A204.1 (cell line): ENCODE measurements around the gene KCNQ1OT1.

Source experiments
- FAIRE-seq: peaks from 2 replicates; lab custom pipeline; 2012; peaks lifted over from hg19 to GRCh38; lab: Jason Lieb, UNC

KCNQ1OT1 gene

GRCh38 chr11:2686360-2687222 is 13.2 kb downstream of the KCNQ1OT1 start:
- FAIRE-seq = no peak

GRCh38 chr11:2685566-2686359 is 14.0 kb downstream of the KCNQ1OT1 start:
- FAIRE-seq = no peak

DNA sequence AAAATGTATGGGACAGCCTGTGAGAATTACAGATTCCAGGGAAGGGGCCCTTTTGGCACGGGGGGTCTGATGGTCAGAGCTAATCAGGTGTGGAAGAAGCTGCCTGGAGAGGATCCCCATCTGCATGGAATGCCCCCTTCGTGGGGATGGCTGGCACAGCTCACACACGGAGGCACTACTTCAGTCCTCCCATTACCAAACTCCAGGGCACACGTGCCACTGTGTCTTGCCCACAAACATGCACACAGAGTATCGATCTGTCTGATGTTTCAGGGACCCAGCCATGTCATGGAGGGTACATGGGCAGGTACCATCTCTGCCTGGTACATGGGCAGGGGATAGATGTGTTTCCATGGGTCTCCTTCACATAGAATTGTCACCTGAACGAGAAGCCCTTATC is 14.7 kb downstream of the KCNQ1OT1 start:
- FAIRE-seq = no peak

DNA sequence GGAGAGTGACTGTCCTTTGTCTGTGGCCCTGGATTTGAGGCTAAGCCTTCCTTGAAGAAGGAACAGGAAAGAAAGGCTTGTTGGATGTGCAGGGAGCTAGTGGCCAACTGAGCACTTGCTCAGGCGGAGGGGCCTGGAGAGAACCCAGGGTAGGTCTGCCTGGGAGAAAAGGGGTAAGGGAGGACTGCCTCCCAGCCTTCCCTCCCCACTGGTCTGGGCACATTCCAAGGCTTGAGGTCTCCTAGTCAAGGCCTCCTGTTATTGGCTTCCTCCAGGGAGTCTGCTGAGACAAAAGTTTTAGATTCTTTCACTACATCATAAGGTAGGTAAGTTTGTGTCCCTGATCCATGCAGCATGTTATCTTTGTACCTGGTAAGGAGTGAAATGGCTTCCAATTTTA is 15.2 kb downstream of the KCNQ1OT1 start:
- FAIRE-seq = no peak

GRCh38 chr11:2683806-2684205 is 16.0 kb downstream of the KCNQ1OT1 start:
- no peak for FAIRE-seq

- no peak for FAIRE-seq
Measured at GRCh38 chr11:2681408-2682145, 18.2 kb downstream of the KCNQ1OT1 start.

GRCh38 chr11:2679011-2679676 is 20.6 kb downstream of the KCNQ1OT1 start:
- no peak for FAIRE-seq

- FAIRE-seq = no peak
Measured at GRCh38 chr11:2678396-2678795, 21.4 kb downstream of the KCNQ1OT1 start.

GRCh38 chr11:2677127-2677526 is 22.7 kb downstream of the KCNQ1OT1 start:
- FAIRE-seq = no peak

- FAIRE-seq = no peak
Measured at GRCh38 chr11:2675540-2675939, 24.3 kb downstream of the KCNQ1OT1 start.

DNA sequence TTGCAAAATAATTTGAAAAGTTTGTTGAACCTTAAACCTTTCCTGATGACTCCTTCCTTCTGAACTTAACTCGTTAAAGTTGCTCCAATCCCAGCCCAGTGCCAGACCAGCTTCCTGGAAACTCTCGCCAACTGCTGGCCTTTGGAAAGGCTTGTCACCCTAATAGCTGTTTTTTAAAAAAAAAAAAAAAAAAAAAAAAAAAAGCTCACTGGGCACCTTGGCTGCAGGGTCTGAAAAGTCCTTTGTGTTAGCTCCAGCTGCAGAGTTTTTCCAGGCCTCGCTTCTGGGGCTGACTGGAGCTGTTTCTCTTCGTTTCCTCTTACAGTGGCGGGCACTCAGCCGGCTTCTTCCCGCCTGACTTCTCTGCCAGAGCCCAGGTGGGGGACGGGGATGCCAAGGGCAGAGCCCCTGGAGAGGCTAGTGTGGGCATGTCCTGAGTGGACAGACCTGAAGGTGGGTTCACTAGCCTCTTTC is 25.1 kb downstream of the KCNQ1OT1 start:
- no peak for FAIRE-seq

GRCh38 chr11:2673871-2674471 is 25.8 kb downstream of the KCNQ1OT1 start:
- no peak for FAIRE-seq

- FAIRE-seq = no peak
Measured at GRCh38 chr11:2673250-2673610, 26.6 kb downstream of the KCNQ1OT1 start.

- FAIRE-seq = no peak
Measured at GRCh38 chr11:2672553-2673249, 27.1 kb downstream of the KCNQ1OT1 start.

DNA sequence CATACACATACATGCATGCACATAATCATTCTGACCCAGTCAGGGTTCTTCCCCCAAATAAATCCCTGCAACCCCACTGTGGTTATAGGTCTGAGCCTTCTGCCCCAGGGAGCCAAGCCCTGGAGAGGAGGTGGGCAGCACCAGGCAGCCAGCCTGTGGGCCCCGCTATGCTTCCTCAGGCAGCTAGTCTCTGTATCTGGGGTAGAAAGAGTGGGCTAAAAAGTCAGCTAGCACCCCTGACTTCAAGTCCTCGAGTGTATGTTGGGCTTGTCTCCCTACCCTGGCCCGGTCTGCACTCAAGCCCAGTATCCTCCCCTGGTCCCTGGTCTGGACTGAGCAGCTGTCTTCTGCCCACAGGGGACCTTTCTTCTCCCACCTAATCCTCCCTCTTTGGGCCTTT is 28.0 kb downstream of the KCNQ1OT1 start:
- no peak for FAIRE-seq

GRCh38 chr11:2670541-2671100 is 29.2 kb downstream of the KCNQ1OT1 start:
- FAIRE-seq = no peak

- FAIRE-seq = no peak
Measured at GRCh38 chr11:2669634-2670469, 29.9 kb downstream of the KCNQ1OT1 start.

- no peak for FAIRE-seq
Measured at GRCh38 chr11:2668876-2669275, 30.9 kb downstream of the KCNQ1OT1 start.

- FAIRE-seq = no peak
Measured at GRCh38 chr11:2667940-2668339, 31.9 kb downstream of the KCNQ1OT1 start.
